Activated CD4-positive, alpha-beta T cell treated with anti-CD3 and anti-CD28 coated beads, Interleukin-10, Interleukin-2, amounts not matched to agents 100 ng/mL and 50 ng/mL, durations not matched to agents 16 hours and 8 hours (primary cell): ENCODE measurements around the gene OSTN.
A peak's percentile ranks its signal among the peaks of the same experiment; 100 is the strongest.

Experiments
- DNase-seq: peaks from one replicate; pipeline ENCODE4 v3.0.0-alpha.2; 2020

Gene OSTN

GRCh38 chr3:191235331-191236314 lies 36.6 kb downstream of the OSTN start:
- peak; percentile 19 for DNase-seq

- no peak for DNase-seq
Measured at GRCh38 chr3:191236646-191237045, 37.6 kb downstream of the OSTN start.

GRCh38 chr3:191237047-191237882 lies 38.2 kb downstream of the OSTN start:
- DNase-seq = no peak

GRCh38 chr3:191238321-191238817 lies 39.3 kb downstream of the OSTN start:
- no peak for DNase-seq

- DNase-seq = no peak
Measured at GRCh38 chr3:191239407-191240031, 40.5 kb downstream of the OSTN start.

- DNase-seq = no peak
Measured at GRCh38 chr3:191240486-191240885, 41.4 kb downstream of the OSTN start.

- no peak for DNase-seq
Measured at GRCh38 chr3:191244242-191244867, 45.3 kb downstream of the OSTN start.

GRCh38 chr3:191246034-191246433 lies 47.0 kb downstream of the OSTN start:
- peak; percentile 5 for DNase-seq

DNA sequence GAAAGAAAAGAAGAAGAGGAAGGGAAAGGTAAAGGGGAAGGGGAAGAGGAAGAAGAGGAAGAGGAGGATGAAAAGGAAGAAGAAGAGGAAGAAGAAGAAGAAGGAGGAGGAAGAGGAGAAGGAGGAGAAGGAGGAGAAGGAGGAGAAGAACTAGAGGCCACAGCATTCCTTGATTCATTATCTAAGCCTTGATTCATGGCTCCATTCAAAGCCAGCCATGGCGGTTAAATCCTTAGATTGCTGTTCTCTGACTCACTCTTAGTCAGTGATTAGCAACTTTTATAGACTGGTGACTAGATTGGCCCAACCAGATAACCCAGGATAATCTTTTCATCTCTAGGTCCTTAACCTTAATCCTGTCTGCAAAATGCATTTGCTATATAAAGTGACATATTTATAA lies 47.6 kb downstream of the OSTN start:
- DNase-seq = no peak

- DNase-seq = no peak
Measured at GRCh38 chr3:191253089-191253799, 54.2 kb downstream of the OSTN start.

- no peak for DNase-seq
Measured at GRCh38 chr3:191254098-191254873, 55.2 kb downstream of the OSTN start.

DNA sequence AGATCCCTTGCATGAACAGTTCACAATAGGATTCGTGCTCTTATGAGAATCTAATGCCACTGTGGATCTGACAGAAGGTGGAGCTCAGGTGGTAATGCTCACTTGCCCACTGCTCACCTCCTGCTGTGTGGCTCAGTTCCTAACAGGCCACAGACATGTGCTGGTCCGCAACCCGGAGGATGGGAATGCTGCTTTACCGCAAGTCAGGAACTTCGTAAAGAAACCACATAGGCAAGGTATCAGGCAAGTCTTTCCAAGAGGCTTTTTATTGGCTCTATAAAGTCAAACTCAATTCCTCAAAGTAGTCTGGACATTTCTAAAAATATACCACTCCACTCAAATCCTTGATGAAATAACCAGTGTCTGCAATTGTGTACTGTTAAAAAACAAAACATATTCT lies 56.1 kb downstream of the OSTN start:
- DNase-seq = no peak

DNA sequence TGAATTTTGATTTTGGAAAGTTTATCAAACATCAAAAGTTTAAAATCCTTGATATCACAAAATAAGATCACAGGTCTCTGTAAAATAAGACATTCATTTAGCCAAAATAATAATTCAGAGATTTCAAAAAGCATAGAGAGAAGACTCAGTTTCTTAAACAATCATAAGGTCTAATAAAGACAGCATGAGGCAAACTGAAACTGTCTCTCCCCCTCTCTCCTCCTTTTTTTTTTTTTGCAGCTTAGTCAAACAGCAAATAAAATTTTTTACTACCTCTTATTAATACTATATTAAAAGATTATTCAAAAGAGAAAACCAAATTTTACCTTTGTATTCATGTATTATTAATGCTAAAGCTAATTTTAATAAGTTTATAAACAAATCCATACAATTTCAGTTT lies 57.4 kb downstream of the OSTN start:
- DNase-seq = no peak

DNA sequence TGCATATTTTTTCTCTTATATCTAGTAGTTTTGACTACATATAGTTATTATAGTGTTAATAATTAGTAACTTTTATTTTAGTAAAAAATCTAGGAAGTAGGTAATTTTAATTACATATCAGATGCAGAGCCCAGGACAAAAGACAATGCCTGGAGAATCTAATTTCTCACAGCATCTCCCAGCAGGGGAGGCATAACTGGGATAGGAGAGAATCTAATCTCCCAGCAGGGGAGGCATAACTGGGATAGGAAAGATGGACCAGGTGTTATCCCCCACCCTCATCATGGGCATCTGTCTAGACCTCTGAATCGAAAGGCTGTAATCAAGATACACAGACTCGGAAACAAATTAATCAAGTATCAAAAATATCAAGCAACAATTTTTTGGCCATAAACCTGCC lies 58.2 kb downstream of the OSTN start:
- no peak for DNase-seq

DNA sequence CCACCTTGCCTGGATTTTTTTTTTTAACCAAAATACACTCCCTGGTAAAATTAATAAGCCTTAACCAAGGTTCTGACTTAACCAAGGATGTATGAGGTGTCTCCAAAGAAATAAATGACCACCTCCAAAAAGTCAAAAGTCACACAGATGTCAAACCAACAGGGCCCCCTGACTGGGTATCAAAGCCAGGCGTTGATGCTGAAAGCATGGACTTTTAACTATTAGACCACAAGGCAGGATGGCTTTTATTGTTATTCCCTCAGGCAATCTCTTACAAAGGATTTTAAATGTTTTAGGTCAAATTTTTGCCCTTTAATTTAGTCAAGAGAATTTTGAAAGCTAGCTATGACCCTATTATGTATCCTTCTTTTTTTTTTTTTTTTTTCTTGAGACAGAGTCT lies 60.4 kb downstream of the OSTN start:
- no peak for DNase-seq

GRCh38 chr3:191260431-191261303 lies 61.6 kb downstream of the OSTN start:
- no peak for DNase-seq

- DNase-seq = no peak
Measured at GRCh38 chr3:191261304-191261638, 62.2 kb downstream of the OSTN start.

DNA sequence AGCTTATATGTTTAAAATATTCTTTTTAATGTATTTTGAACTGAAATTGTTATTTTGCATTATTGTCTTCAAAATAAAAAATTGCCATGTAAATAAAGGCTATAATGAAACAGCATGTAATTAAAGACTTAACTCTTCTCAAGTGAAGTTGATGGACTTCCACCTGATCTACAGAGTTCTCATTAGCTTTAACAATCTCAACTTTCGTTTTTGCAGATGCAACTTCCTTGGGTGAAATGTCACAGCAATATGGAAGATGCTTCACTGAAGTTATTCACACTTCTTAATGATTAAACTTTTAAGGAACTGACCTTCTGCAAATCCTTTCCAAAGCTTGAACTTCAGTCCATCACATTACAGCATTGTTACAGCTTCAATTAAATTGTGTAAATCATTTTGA lies 63.6 kb downstream of the OSTN start:
- no peak for DNase-seq

GRCh38 chr3:191263365-191263764 lies 64.3 kb downstream of the OSTN start:
- DNase-seq = peak; percentile 15

- DNase-seq = no peak
Measured at GRCh38 chr3:191263850-191264249, 64.8 kb downstream of the OSTN start.
